HG03521 (cell line): ENCODE measurements around the gene DCAF5.

Experiments
- ATAC-seq: cut with Tn5 transposase; IDR thresholded peaks from one replicate; pipeline ENCODE4 v1.9.1; 2021; ENCODE audit warnings: mild to moderate bottlenecking, moderate library complexity; ENCODE audit not compliant: unreplicated experiment

Gene DCAF5

GRCh38 chr14:69142101-69142500 lies 10.8 kb downstream of the DCAF5 start:
- ATAC-seq: no peak

GRCh38 chr14:69141550-69141949 lies 11.4 kb downstream of the DCAF5 start:
- ATAC-seq: no peak

GRCh38 chr14:69139743-69140142 lies 13.2 kb downstream of the DCAF5 start:
- ATAC-seq: no peak

- no peak for ATAC-seq
Observed at GRCh38 chr14:69137843-69138535, 14.9 kb downstream of the DCAF5 start.

DNA sequence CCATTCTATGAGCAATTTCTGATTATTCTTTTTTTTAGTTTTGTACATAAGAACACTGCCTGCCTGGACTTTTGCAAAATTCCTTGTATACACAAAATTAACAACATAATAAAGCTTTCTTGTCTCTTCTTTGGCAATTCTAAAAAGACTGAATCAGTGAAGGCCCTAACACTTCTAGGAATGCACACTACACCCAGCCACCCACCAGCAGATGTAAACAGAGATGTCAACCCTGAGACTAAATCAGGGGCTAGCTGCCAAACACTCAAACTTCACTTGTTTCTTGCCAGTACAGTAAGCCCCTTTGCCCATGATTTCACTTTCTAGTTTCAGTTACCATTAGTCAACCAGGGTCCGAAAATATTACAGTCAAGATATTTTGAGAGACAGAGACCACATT lies 15.5 kb downstream of the DCAF5 start:
- ATAC-seq: no peak

- ATAC-seq: no peak
Observed at GRCh38 chr14:69135133-69135532, 17.8 kb downstream of the DCAF5 start.

- ATAC-seq: no peak
Observed at GRCh38 chr14:69133206-69134125, 19.5 kb downstream of the DCAF5 start.

DNA sequence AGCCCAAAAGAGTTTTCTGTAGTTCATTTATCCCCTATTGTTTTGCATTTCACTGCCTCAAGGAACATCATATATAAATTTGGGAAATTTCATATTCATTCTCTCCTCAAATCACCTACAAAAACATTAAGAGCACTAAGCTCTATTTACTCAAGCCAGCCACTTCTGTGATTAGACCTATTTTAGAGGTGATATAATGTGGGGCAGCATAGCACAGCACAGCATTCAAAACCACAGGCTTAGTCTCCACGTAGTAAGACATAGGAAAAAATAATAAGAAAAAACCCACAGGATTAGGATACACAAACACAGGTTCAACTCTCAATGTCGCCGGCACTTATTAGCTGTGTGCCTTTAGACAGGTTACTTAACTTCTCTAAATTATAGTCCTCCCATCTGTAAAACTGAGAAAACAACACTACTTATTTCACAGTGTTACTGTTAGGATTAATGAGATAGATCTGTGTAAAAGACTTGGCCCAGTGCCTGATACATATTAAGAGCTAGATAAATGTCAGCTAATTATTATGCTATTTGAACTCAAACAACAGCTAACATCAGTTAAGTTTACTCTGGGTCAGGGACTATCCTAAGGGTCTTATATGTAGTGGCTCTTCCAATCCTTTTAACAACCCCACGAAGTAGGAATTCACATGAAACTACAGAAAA lies 20.3 kb downstream of the DCAF5 start:
- ATAC-seq: no peak

DNA sequence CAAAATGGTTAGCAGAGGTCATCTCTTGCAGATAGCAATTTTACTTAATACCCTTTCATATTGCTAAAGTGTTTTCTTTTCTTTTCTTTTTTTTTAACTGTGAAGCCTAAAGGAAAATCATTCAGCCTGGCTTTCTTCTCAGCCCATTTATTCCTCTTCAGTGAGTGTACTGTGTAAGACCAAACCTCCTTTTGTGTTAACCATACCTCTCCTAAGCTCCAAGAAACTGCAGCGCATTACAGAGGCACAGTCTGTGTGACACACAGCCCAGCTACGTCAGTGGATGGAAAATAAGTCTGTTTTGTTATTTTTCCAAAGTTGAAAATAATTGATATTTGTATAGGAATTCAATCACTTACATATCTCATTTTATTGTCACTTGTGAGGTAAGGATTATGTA lies 21.7 kb downstream of the DCAF5 start:
- no peak for ATAC-seq

DNA sequence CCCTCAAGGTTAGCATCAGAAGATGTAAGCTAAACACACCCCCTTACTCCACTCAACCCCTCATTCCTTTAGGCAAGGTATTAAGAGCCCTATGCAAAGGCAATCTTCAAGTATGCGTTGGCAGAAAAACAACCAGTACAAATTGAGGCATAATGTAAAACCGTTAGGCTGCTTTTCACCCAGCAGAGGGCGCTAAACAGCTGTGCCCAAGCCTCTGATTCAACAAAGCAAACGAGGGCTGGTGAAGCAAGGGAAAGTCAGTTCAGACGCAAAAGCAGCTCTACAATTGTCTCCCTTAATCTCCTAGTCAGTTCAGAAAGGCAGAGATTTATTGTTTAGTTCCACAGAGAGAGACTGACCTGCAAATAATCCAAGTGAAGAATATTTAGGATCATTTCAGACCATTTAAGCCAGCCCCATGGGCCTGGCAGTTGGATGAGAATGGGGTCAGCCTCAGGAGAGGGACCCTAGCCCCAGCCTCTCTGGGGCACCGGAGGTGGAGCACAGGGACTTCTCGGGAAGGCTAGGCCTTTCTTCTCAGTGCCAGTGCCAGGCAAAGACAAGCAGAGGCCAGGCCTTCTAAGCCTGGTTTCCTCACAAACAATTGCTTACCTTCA lies 23.5 kb downstream of the DCAF5 start:
- no peak for ATAC-seq

DNA sequence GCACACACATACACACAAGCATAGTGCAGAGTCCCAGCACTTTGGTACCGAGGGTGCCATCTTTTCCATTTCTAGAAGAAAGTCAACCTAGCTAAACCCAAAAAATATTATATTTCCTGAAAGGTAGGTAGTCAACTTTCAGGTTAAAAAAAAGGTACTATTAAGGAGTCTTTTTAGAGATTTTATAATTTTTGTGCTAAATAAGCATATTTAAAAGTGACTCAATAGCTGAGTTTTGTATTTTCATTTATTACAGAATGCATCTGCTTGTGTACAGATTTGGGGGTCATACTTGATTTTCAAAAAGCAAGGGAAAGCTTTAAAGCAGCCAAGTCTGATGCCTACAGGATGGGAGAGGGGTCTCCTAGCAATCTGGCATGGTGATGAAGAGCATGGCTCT lies 34.6 kb downstream of the DCAF5 start:
- ATAC-seq: no peak

DNA sequence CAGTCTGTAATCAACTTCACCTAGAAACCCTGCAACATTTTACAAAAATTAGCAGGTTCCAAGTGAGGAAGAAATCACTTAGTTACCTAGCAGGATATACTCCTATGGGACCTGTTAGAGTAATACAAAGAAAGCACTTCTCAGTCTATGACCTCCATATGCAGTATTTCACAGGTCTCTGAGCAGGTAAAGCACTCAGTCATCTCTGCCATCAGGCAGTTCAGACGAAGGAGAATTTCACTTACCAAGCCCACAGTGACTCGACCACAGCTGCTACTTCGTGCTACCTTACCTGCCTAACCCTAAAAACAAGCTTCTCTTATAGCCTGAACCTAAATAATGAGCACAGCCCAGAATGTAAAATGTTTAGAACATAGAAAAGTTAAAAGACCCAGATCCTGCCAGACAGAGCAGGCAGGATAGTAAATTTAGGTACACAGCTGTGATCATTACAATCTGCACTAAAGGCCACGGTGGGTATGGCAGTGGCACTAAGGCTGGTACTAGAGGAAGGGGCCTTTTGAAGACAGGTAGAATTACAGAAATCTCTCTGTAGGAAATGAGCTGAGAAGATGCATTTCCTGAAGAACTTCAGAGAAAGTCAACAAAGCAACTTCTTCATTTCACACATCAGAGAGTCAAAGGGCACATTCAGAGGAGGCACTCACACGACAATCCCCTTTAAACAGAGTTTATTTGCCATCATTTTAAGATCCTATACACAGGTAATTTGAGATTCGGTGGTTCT lies 35.7 kb downstream of the DCAF5 start:
- no peak for ATAC-seq

- no peak for ATAC-seq
Observed at GRCh38 chr14:69115407-69116185, 37.3 kb downstream of the DCAF5 start.

DNA sequence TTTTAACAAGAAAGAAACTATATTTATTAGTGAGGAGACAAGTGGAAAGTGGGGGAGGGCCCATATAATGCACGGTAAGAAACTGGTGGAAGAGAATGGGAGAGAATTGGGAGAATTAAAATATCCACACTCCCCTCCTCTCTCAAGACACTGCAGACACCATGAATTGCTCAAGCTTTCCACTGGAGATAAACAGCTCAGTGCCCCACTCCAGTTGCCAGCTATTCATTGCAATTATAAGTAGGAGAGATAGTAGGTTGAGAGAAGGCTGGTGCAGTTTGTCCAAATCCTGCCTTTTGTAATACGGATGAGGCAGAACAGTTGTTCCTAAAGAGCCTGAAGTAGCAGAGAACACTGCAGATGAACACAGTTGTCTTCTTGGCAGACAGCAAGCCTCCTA lies 38.2 kb downstream of the DCAF5 start:
- no peak for ATAC-seq

DNA sequence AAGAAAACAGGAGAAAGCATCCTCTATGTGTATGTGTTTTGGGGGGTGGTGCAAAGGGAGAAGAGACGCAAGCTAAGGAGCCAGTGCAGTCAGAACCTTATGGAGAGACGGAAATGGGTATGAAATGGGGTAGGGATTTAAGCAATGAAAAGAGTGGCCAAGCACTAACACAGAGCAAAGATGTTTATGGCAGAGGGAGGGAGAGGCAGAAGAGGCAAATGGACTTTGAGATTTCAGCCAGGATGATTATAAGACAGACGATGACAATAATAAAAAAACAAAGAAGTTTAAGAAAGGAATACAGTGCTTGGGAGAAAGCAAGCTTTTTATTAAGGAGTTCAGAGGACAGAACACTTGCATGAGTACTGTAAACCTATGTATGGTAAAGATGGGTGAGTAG lies 44.6 kb downstream of the DCAF5 start:
- no peak for ATAC-seq

GRCh38 chr14:69107407-69108003 lies 45.4 kb downstream of the DCAF5 start:
- ATAC-seq: no peak

- no peak for ATAC-seq
Observed at GRCh38 chr14:69106451-69106850, 46.5 kb downstream of the DCAF5 start.

- ATAC-seq: no peak
Observed at GRCh38 chr14:69105326-69105725, 47.6 kb downstream of the DCAF5 start.

DNA sequence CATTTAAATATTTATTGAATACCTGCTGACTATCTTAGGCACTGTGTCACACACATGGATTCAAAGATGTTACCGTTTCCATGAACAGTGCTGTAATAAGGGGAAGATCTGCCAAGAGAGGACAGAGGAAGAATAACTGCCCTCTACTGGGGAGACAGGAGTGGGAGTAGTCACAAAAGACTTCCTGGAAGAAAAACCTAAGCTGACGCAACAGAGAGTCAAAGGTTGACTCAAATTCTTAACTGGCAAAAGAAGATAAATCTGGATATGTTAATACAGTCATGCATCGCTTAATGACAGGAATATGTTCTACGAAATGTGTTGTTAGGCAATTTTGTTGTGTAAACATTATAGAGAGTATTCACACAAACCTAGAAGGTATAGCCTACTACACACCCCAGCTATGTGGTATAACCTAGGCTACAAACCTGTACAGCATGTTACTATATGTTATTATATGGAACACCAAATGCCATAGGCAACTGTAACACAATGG lies 51.5 kb downstream of the DCAF5 start:
- no peak for ATAC-seq
